HepG2 (cell line): ENCODE data around the gene MACROH2A1. TPM values are rescaled to one million over a fixed set of nuclear protein-coding genes. Genes with fewer than 3 reads are reported as not detected.
A peak's percentile ranks its signal among the peaks of the same experiment; 100 is the strongest.

Experiments
- FOXP4 ChIP-seq: sonication (generic); formaldehyde crosslinking; IDR thresholded peaks from 2 replicates; pipeline ENCODE4 v1.4.0; 2020; ENCODE audit warnings: missing genetic modification reagents
- MYC ChIP-seq: sonication (generic); formaldehyde crosslinking; IDR thresholded peaks from 2 replicates; pipeline ENCODE4 v1.9.0; 2021; ENCODE audit warnings: missing genetic modification reagents, borderline replicate concordance
- SNRNP70 ChIP-seq: fragments of 200-400 bp; formaldehyde crosslinking; IDR thresholded peaks from 2 replicates; pipeline ENCODE4 v1.6.1; 2017; ENCODE audit warnings: mild to moderate bottlenecking, low read depth, low read length, moderate library complexity
- SP1 ChIP-seq, 2 experiments: fragments of 450-650 bp in 1 of 2; sonication (generic) in 1 of 2; formaldehyde crosslinking in 1 of 2; IDR thresholded peaks; 2 replicates each; pipeline versions ENCODE4 v1.4.0 to v1.6.1; 2016 to 2020; ENCODE audit warnings: missing genetic modification reagents in 1 of 2
- TEAD3 ChIP-seq: optimal IDR thresholded peaks from 2 replicates; pipeline ENCODE3; 2016; ENCODE audit warnings: borderline replicate concordance
- THAP8 ChIP-seq: sonication (generic); formaldehyde crosslinking; IDR thresholded peaks from 2 replicates; pipeline ENCODE4 v1.5.1; 2020; ENCODE audit warnings: missing genetic modification reagents, mild to moderate bottlenecking, borderline replicate concordance
- ZBTB2 ChIP-seq: sonication (generic); formaldehyde crosslinking; IDR thresholded peaks from 2 replicates; pipeline ENCODE4 v1.8.0; 2022; ENCODE audit warnings: low read depth, missing genetic modification reagents
- ZBTB21 ChIP-seq: sonication (generic); formaldehyde crosslinking; IDR thresholded peaks from 2 replicates; pipeline ENCODE4 v1.4.0; 2020; ENCODE audit warnings: missing genetic modification reagents
- ZBTB8A ChIP-seq: sonication (generic); formaldehyde crosslinking; IDR thresholded peaks from 2 replicates; pipeline ENCODE4 v1.4.0; 2020; ENCODE audit warnings: mild to moderate bottlenecking, low read depth, missing genetic modification reagents, borderline replicate concordance
- ZMYM2 ChIP-seq: sonication (generic); formaldehyde crosslinking; IDR thresholded peaks from 2 replicates; pipeline ENCODE4 v1.8.0; 2022; ENCODE audit warnings: mild to moderate bottlenecking, missing genetic modification reagents
- ZNF142 ChIP-seq: sonication (generic); formaldehyde crosslinking; IDR thresholded peaks from 2 replicates; pipeline ENCODE4 v1.4.0; 2020; ENCODE audit warnings: missing genetic modification reagents
- ZNF343 ChIP-seq: sonication (generic); formaldehyde crosslinking; IDR thresholded peaks from 2 replicates; pipeline ENCODE4 v1.4.0; 2020; ENCODE audit warnings: mild to moderate bottlenecking, missing genetic modification reagents
- ZNF441 ChIP-seq: sonication (generic); formaldehyde crosslinking; IDR thresholded peaks from 2 replicates; pipeline ENCODE4 v1.7.0; 2021; ENCODE audit warnings: missing genetic modification reagents, borderline replicate concordance
- ZNF530 ChIP-seq: sonication (generic); formaldehyde crosslinking; IDR thresholded peaks from 2 replicates; pipeline ENCODE4 v1.5.0; 2020; ENCODE audit warnings: low read depth, mild to moderate bottlenecking, missing genetic modification reagents
- ZNF580 ChIP-seq: IDR thresholded peaks from 2 replicates; pipeline ENCODE4 v1.6.1; 2016; ENCODE audit warnings: low read depth, borderline replicate concordance
- ZNF629 ChIP-seq: sonication (generic); formaldehyde crosslinking; conservative IDR thresholded peaks from 2 replicates; pipeline ENCODE4 v1.5.0; 2020; ENCODE audit warnings: missing genetic modification reagents
- ZNF7 ChIP-seq: IDR thresholded peaks from 2 replicates; pipeline ENCODE4 v1.6.1; 2016; ENCODE audit warnings: missing biosample characterization, missing genetic modification reagents
- polyA plus RNA-seq, 8 experiments: library from polyadenylated mRNA; depleted of rRNA in 3 of 8; stranded (reverse) in 7 of 8; unstranded in 1 of 8; fragments of >200 nt; fragmentation: Illumina TruSeq in 4 of 8; extraction: Trizol in 4 of 8; gene quantifications; 2 replicates each; pipeline versions ENCODE4 v1.2.1 to v1.2.3, GENCODE V29; 2011 to 2016; ENCODE audit warnings: low read depth in 4 of 8, missing spikeins in 1 of 8, mixed read lengths in 1 of 8; ENCODE audit not compliant: insufficient read depth in 1 of 8
- total RNA-seq, 5 experiments: library from RNA; depleted of rRNA; stranded (reverse); fragments of >200 nt; fragmentation: Illumina TruSeq; extraction: Trizol; gene quantifications; 2 replicates each; pipeline ENCODE4 v1.2.3, GENCODE V29; 2016; ENCODE audit warnings: low read depth in 1 of 5
- TF ChIP-seq, protein P1 (sequence below): sonication (generic); formaldehyde crosslinking; IDR thresholded peaks from 2 replicates; pipeline ENCODE4 v1.4.0; 2020; ENCODE audit warnings: mild to moderate bottlenecking, missing genetic modification reagents

The MACROH2A1 gene
- total and polyA plus RNA-seq, 2 of the 13 experiments (the other 11 are each of a cell fraction or from before 2014, with no cell fraction given), result 69.1 to 158 TPM

- TF ChIP-seq TEAD3 (CRISPR knock-in tag) (no peak), ZMYM2 (CRISPR knock-in tag) (no peak), THAP8 (CRISPR knock-in tag) (no peak), ZBTB2 (no peak), ZBTB8A (CRISPR knock-in tag) (no peak), ZNF530 (CRISPR knock-in tag) (no peak), ZNF441 (CRISPR knock-in tag) (0 out of 2 replicates have a peak, but pooled peaks have one; percentile 22), MYC (CRISPR knock-in tag) (no peak), SP1 (IDR thresholded peaks at IDR 0.05) (no peak), SP1 (CRISPR knock-in tag; IDR thresholded peaks at IDR 0.05) (no peak), ZNF343 (CRISPR knock-in tag) (no peak), ZNF629 (no peak), ZBTB21 (CRISPR knock-in tag) (no peak), ZNF580 (CRISPR knock-in tag) (no peak), ZNF142 (CRISPR knock-in tag) (no peak), FOXP4 (CRISPR knock-in tag) (peak; percentile 44; the same call in 1 of the 2 replicates), SNRNP70 (no peak), ZNF7 (CRISPR knock-in tag) (no peak)
- TF ChIP-seq, protein P1, sequence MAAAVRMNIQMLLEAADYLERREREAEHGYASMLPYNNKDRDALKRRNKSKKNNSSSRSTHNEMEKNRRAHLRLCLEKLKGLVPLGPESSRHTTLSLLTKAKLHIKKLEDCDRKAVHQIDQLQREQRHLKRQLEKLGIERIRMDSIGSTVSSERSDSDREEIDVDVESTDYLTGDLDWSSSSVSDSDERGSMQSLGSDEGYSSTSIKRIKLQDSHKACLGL, result 0 out of 2 replicates have a peak, but pooled peaks have one; percentile 37
Observed at GRCh38 chr5:135324897-135325650, 74.0 kb downstream of the MACROH2A1 start (continued).
